ENCODE measurements around the gene PCBP3.

PCBP3 gene

GRCh38 chr21:45596704-45597318, 46.7 kb upstream of the PCBP3 start:
- peak; percentile 31 to 63 for DNase-seq (ENCODE audit: low read depth in 1 of 2, low spot score in 1 of 2)
- Histone ChIP-seq H3K27ac (replicated peaks) (no peak overlapping the region), H3K4me3 (replicated peaks; ENCODE audit: insufficient read depth, low read length) (no peak overlapping the region)

DNA sequence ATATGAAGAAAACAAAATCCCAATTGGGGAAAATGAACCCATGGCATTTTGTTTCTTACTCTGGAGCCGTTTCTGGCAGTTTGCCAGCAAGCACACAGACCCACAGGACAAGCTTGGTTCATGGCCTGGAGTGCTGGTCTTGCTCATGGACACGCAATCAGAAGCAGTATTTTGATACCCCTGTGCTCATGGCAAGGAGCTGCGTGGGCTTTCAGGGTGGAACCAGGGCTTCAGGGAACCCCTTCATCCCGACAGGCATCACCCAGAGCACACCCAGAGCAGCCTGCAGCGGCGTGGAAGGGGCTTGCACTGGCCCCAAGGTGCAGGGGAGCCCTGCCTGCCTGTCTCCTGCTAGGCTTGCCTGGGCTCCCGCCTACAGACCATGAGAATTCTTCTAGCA, 45.4 kb upstream of the PCBP3 start:
- H3K27me3 ChIP-seq (ENCODE audit: insufficient read depth, poor library complexity, severe bottlenecking) = no peaks in the 10 kb centered on the region
- no peak overlapping the region for H3K4me3 ChIP-seq (replicated peaks; ENCODE audit: insufficient read depth, low read length)
- no peak overlapping the region for H3K27ac ChIP-seq (replicated peaks)
- TF ChIP-seq CTCF (IDR thresholded peaks at IDR 0.05; ENCODE audit: insufficient read depth, low read length) = no peak
- TF ChIP-seq POLR2AphosphoS5 (IDR thresholded peaks at IDR 0.05; ENCODE audit: low read depth) = 0 out of 2 replicates have a peak, but pooled peaks have one; percentile 2
- no peak for DNase-seq (ENCODE audit: low read depth in 1 of 2, low spot score in 1 of 2)

More at GRCh38 chr21:45596704-45597318, 46.7 kb upstream of the PCBP3 start:
- no peaks in the 10 kb centered on the region for H3K27me3 ChIP-seq (ENCODE audit: insufficient read depth, poor library complexity, severe bottlenecking)
- peak; percentile 93 for TF ChIP-seq CTCF (IDR thresholded peaks at IDR 0.05; ENCODE audit: insufficient read depth, low read length)
- no peak for TF ChIP-seq SPI1 (IDR thresholded peaks at IDR 0.05; ENCODE audit: borderline replicate concordance, low read depth)

GRCh38 chr21:45598666-45599065, 44.9 kb upstream of the PCBP3 start:
- H3K27me3 ChIP-seq (ENCODE audit: insufficient read depth, poor library complexity, severe bottlenecking) = no peaks in the 10 kb centered on the region
- no peak for DNase-seq (ENCODE audit: low read depth in 1 of 2, low spot score in 1 of 2)
- H3K4me3 ChIP-seq (replicated peaks; ENCODE audit: insufficient read depth, low read length) = no peak overlapping the region
- TF ChIP-seq SPI1 (IDR thresholded peaks at IDR 0.05; ENCODE audit: borderline replicate concordance, low read depth) (no peak), POLR2AphosphoS5 (IDR thresholded peaks at IDR 0.05; ENCODE audit: low read depth) (0 out of 2 replicates have a peak, but pooled peaks have one; percentile 7)
- H3K27ac ChIP-seq (replicated peaks) = no peak overlapping the region

- Histone ChIP-seq H3K4me3 (replicated peaks; ENCODE audit: insufficient read depth, low read length) (no peak overlapping the region), H3K27me3 (ENCODE audit: insufficient read depth, poor library complexity, severe bottlenecking) (no peaks in the 10 kb centered on the region), H3K27ac (replicated peaks) (no peak overlapping the region)
- TF ChIP-seq GABPA (IDR thresholded peaks at IDR 0.05; ENCODE audit: low read depth) = no peak
- no peak for TF ChIP-seq POLR2AphosphoS5 (IDR thresholded peaks at IDR 0.05; ENCODE audit: low read depth)
- no peak for TF ChIP-seq REST (IDR thresholded peaks at IDR 0.05; ENCODE audit: insufficient replicate concordance, low read depth)
- TF ChIP-seq CTCF (IDR thresholded peaks at IDR 0.05; ENCODE audit: insufficient read depth, low read length) = no peak
- no peak for TF ChIP-seq SPI1 (IDR thresholded peaks at IDR 0.05; ENCODE audit: borderline replicate concordance, low read depth)
- no peak for DNase-seq (ENCODE audit: low read depth in 1 of 2, low spot score in 1 of 2)
Observed at GRCh38 chr21:45599146-45599581, 44.4 kb upstream of the PCBP3 start.

- no peak for DNase-seq (ENCODE audit: low read depth in 1 of 2, low spot score in 1 of 2)
- Histone ChIP-seq H3K4me3 (replicated peaks; ENCODE audit: insufficient read depth, low read length) (no peak overlapping the region), H3K27me3 (ENCODE audit: insufficient read depth, poor library complexity, severe bottlenecking) (no peaks in the 10 kb centered on the region), H3K27ac (replicated peaks) (no peak overlapping the region)
- TF ChIP-seq REST (IDR thresholded peaks at IDR 0.05; ENCODE audit: insufficient replicate concordance, low read depth) = no peak
Observed at GRCh38 chr21:45600248-45600647, 43.3 kb upstream of the PCBP3 start.
